ENCODE results near the gene CDHR5. TPM values are rescaled to one million over a fixed set of nuclear protein-coding genes. Genes with fewer than 3 reads are reported as not detected.

The CDHR5 gene
- total and polyA plus RNA-seq, 2 of the 4 experiments (the other 2 are of a cell fraction), result not detected

GRCh38 chr11:581342-581741 is 43.4 kb downstream of the CDHR5 start:
- Histone ChIP-seq H2AFZ (replicated peaks; ENCODE audit: low read length, poor library complexity) (no peak overlapping the region), H2BK20ac (ENCODE audit: low read depth, low read length) (no peak overlapping the region), H3K9me3 (ENCODE audit: control insufficient read depth, insufficient read depth, low read length) (no peaks in the 10 kb centered on the region), H3K4me3 (ENCODE audit: insufficient read depth, low read depth, low read length) (no peak overlapping the region), H3K4ac (ENCODE audit: low read depth, low read length) (no peak overlapping the region), H4K20me1 (ENCODE audit: insufficient read depth, low read length) (peaks cover 79% of the 10 kb centered on the region), H2AK5ac (ENCODE audit: low read depth, low read length) (no peak overlapping the region), H4K91ac (ENCODE audit: insufficient read depth, low read depth, low read length) (no peak overlapping the region), H4K5ac (ENCODE audit: low read depth, low read length) (no peak overlapping the region), H2BK5ac (ENCODE audit: low read depth, low read length, poor library complexity, severe bottlenecking) (no peak overlapping the region), H3K4me2 (ENCODE audit: low read depth, low read length) (no peak overlapping the region), H4K8ac (ENCODE audit: low read depth in 2 of 2, low read length in 2 of 2) (no peak overlapping the region), H3K36me3 (ENCODE audit: control insufficient read depth, insufficient read depth, low read length) (peaks cover 25% of the 10 kb centered on the region), H3K23ac (ENCODE audit: low read depth, low read length) (peak overlapping the region; percentile 36; the same call in 1 of the 2 replicates), H3K79me1 (ENCODE audit: low read depth in 1 of 2, low read length in 2 of 2) (peaks cover 14 to 58% of the 10 kb centered on the region in 2 experiments), H2BK120ac (ENCODE audit: low read depth, low read length) (no peak overlapping the region), H3K4me1 (ENCODE audit: control insufficient read depth, insufficient read depth, low read length) (peaks cover 12% of the 10 kb centered on the region), H3K27me3 (ENCODE audit: control insufficient read depth, insufficient read depth, low read length) (no peaks in the 10 kb centered on the region), H2AK9ac (replicated peaks; ENCODE audit: low read depth, low read length, poor library complexity) (peak overlapping the region; percentile 50), H3K18ac (ENCODE audit: low read depth, low read length) (no peak overlapping the region), H3K27ac (ENCODE audit: insufficient read depth, low read length) (no peak overlapping the region), H2BK15ac (ENCODE audit: low read depth, low read length) (no peak overlapping the region), H3K56ac (ENCODE audit: extremely low read depth, insufficient read depth, low read length) (no peak overlapping the region), H3K9me1 (ENCODE audit: insufficient read depth, low read length) (peaks cover 25% of the 10 kb centered on the region), H3K14ac (replicated peaks; ENCODE audit: low read depth, low read length) (no peak overlapping the region), H3K9ac (ENCODE audit: low read depth, low read length) (no peak overlapping the region)
- dilution Hi-C loops (cut with HindIII; ENCODE audit: low sequenced_read_pairs, unreplicated experiment), result no loop called here
- no CpG with 5 or more reads among the region's 14 CpGs for WGBS, 2 experiments (ENCODE audit: extremely low coverage in 2 of 2, insufficient read length in 1 of 2)
- ChIA-PET POLR2A (ENCODE audit: unreplicated experiment) (no interaction called here), CTCF (no interaction called here)
- intact Hi-C loops (cut with micrococcal nuclease), result no loop called here
- no peak for TF ChIP-seq POLR2A (IDR thresholded peaks at IDR 0.05; ENCODE audit: low read depth, low read length)
- TF ChIP-seq ELK1 (IDR thresholded peaks at IDR 0.05; ENCODE audit: borderline replicate concordance, low read depth, low read length), result no peak
- TF ChIP-seq NFE2L2 (IDR thresholded peaks at IDR 0.05; ENCODE audit: low read depth, low read length), result no peak
- no peak for TF ChIP-seq SMC3 (IDR thresholded peaks at IDR 0.05; ENCODE audit: low read depth, low read length)
- no peak for TF ChIP-seq MAFK (IDR thresholded peaks at IDR 0.05; ENCODE audit: low read depth, low read length)
- no peak for TF ChIP-seq RAD21 (IDR thresholded peaks at IDR 0.05; ENCODE audit: low read length)
- TF ChIP-seq MXI1 (IDR thresholded peaks at IDR 0.05; ENCODE audit: borderline replicate concordance, low read depth, low read length), result no peak
- no peak for TF ChIP-seq BHLHE40 (IDR thresholded peaks at IDR 0.05; ENCODE audit: low read depth, low read length)
- DNase-seq, result no peak
- in situ Hi-C loops (cut with MboI; ENCODE audit: low sequenced_read_pairs), result no loop called here
- ATAC-seq (ENCODE audit: low read depth), result no peak
- no TSS peak for BruUV-seq (replicated peaks)

All from IMR-90 (cell line).